Hippocampal formation (tissue), 2 donors: ENCODE results near the gene PLCZ1.
"Not testable (repeated sequence)": the region's sequence is repeated elsewhere in the genome, so short reads cannot be mapped to it uniquely, and the experiment has no call there.

ENCODE experiments used
- DNase-seq, 2 donors: peaks; one replicate each; lab custom pipeline; 2025; lab: John Stamatoyannopoulos, UW

The PLCZ1 gene, protein sequence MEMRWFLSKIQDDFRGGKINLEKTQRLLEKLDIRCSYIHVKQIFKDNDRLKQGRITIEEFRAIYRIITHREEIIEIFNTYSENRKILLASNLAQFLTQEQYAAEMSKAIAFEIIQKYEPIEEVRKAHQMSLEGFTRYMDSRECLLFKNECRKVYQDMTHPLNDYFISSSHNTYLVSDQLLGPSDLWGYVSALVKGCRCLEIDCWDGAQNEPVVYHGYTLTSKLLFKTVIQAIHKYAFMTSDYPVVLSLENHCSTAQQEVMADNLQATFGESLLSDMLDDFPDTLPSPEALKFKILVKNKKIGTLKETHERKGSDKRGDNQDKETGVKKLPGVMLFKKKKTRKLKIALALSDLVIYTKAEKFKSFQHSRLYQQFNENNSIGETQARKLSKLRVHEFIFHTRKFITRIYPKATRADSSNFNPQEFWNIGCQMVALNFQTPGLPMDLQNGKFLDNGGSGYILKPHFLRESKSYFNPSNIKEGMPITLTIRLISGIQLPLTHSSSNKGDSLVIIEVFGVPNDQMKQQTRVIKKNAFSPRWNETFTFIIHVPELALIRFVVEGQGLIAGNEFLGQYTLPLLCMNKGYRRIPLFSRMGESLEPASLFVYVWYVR

GRCh38 chr12:18737819-18738218 lies at the start of gene PLCZ1, which contains the start of gene CAPZA3:
Gene PLCZ1, minus strand, starts transcription at chr12:18738012. Its CDS starts 641 bp downstream, at chr12:18737371.
Gene CAPZA3, plus strand, starts transcription at chr12:18738119. Its CDS starts 150 bp downstream, at chr12:18738269.
- no peak for DNase-seq

GRCh38 chr12:18785465-18785864 lies 47.7 kb upstream of the PLCZ1 start:
- DNase-seq = not testable (repeated sequence)

DNA sequence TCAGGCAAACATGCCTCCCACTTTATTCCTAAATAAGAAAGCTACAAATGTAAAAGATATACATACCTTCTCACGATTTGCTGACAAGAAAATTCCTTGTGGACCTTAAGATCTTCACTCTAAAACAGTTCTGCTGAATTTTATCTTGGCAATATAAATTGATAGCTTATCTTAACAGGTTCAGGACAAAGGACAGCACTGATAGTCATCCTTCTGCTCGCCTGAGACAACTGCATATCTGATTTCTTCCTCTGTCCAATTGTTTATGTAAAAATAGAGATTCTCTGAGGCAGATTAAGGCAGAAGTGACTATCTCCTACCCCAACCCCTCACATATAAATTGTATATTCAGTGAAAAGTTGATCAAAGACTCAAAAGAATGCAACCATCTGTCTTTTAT lies 45.0 kb upstream of the PLCZ1 start:
- no peak for DNase-seq

DNA sequence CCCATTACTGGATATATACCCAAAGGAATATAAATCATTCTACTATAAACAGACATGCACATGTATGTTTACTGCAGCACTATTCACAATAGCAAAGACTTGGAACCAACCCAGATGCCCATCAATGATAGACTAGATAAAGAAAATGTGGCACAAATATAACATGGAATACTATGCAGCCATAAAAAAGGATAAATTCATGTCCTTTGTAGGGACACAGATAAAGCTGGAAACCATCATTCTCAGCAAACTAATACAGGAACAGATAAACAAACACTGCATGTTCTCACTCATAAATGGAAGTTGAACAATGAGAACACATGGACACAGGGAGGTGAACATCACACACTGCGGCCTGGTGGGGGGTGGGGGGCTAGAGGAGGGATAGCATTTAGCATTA lies 28.7 kb upstream of the PLCZ1 start:
- DNase-seq = not testable (repeated sequence)

DNA sequence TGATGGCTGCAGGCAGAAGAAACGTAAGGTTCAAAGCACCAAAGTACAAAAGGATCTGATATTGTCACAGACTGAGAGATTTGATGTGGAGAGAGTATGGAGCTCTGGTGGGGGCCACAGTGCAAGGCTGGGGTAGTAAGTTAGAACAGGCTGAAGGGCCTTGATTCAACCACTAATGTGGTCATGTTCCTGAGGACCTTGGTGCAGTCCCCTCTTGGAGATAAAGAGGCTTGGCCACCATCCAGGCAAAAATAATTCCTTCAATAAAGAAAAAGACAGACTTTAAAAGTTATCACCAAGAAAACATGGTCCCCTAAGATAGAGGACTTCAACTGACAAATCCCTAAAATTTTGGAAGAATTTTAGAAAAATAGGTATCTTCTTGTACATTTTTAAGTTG lies 17.5 kb upstream of the PLCZ1 start:
- DNase-seq = no peak

DNA sequence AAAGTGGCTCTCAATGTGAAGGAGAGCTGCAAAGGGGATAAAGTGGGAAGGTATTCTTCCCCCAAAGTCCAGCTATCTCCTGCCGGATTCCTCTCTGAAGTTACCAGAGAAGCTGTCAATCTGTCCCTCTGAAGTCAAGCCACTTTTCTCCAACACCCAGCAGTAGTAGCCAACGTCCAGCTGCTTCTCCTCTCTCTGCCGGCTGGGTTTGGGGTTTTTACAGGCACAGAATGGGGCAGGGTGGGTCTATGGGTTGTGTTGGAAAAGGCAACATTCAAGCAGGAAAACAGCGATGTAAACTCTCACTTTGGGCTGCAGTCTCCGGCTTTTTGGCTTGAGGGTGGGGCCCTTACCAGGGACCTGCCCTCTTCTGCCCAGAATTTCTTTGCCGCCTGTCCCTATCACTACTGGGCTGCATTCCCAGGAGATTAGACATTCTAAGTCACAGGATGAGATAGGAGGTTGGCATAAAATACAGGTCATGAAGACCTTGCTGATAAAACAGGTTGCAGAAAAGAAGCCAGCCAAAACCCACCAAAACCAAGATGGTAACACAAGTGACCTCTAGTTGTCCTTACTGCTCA lies 16.4 kb upstream of the PLCZ1 start:
- no peak for DNase-seq

GRCh38 chr12:18753481-18754123 lies 15.8 kb upstream of the PLCZ1 start:
- DNase-seq = no peak

DNA sequence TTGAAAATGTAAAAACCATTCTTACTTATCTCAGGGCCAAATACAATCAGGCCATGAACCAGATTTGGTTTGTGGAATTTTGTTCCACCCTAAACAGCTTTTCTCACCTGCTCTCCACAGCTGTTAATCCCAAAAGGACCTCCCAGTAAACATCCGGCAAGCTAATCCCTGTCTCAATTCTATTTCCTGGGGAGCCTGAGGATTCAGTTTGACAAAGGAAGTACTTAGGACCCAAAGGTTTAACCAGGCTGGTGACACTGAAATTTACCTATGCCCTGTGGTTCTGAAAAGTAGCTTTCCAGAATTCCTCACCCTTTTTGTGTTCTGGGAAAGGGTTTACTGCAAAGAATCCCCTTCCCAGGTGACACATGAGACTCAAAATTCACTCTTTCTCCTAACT lies 15.1 kb upstream of the PLCZ1 start:
- no peak for DNase-seq

DNA sequence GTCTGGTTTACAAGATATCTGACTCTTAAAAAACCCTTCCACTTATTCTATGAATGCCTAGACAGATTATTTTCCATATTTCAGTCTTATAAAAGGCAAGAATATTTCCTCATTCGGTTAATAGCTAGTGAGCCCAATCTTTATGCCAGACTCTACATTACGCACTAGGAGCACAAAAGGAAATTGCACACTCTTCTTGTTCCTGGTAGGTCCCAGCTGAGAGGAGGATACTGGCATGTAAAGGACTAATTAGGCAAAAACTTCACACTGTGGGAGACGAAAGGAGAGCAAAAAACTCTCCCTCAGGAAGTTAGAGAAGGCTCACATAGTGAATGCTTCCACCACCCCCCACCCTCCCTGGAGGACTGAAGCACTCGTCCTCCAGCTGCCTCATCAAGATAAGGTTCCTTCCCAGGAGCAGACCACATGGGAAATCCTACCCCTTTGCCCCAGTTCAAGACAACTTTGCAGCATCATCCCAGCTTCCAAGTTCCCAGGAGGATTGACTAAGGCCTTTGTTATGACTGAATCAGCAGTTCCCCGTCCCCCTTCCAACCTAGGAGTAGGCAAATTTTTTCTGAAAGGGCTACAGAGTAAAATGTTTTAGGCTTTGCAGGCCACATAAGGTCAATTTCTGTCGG lies 14.6 kb upstream of the PLCZ1 start:
- no peak for DNase-seq

DNA sequence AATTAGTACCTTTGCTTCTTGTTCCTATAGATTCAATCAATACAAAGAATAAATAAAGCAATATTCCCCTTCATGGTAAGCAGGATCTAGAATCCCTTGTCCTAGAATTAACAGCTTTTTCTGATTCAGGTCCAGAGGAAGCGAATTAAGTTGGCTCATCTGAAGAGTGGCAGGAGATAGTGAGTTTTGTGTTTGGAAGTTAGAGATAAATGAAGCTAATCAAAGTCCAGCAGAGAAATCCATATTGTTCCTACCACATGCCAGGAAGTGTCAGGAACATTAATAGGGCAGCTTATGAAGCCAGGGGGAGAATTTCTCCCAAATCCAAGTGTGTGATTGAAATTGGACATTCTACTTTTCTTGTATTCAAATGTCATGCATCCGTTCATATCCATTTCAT lies 14.1 kb upstream of the PLCZ1 start:
- no peak for DNase-seq

DNA sequence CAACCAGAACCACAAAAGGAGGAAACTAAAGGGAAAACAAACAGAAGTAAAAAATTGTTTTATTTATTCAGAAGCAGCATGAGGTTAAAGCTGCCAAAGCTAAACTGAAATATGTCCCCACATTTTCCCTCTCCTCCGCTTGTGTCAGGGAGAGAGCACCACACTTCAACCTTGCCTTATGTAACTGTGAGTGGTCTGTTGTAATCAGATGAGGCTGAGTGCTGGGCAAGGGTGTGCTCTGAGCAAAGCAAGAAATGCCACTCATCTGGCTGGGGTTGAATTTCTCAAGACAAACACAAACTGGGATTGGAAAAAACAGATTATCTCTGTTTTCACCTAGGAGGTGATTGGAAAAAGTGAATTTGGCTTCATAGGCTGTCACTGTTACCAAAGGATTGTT lies 12.3 kb upstream of the PLCZ1 start:
- DNase-seq = no peak

DNA sequence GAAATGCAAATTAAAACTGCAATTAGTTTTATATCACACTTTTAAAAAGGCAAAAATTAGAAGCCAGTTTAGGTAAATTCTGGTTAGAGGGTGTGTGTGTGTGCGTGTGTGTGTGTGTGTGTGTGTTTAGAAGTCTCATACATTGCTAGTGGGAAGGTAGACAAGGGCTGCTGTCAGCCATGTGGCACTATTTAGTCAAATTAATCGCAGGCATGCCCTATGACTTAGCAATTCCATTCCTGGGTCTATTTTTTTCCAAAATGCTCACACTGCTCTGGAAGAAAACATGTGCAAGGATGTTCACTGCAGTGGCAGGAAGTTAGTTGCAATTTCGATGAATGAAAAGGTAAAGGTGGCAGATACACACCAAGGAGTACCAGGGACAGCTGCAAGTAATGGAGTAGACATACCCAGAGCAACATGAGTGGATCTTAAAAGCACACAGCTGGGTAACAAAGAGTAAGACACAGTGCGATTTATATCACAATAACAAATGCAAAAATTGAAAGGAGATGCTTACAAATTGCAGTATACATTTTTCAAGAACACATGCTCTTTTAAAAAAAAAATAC lies 11.7 kb upstream of the PLCZ1 start:
- no peak for DNase-seq

DNA sequence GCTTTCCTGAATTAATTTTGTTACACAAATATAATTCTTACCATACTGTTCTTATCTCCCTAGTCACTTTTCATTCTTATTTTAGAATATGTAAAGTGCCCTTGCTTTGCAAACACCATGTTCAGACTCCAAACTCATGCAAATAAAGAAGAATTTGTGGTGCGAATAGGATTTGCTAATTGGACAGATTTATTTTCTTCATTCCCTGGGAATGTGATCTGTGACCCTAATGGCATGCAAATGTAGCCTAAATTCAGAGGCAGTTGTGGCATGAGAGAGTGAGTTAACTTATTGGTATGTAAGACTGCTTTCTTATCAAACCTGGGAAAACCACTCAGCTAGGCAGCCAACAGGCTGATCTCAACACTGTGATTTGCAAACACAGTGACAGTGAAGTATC lies 10.1 kb upstream of the PLCZ1 start:
- no peak for DNase-seq

DNA sequence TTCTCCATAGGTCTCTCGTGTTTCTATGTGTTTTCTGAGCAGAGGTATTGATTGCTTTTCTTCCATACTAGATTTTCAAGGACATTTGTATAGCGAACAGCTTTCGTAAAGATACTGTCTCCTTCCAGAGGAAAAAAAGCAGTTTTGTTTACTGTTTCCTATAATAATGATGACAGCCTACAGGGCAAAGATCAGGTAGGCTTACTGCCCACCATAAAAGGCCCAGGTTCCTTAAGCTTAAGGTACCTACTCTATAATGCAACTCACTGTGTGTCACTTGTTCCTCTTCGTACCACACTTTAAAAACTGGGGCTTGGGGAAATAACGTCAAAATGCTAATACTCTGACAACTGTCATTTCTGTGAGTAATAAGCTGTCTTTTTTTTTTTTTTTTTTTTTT lies 6.7 kb downstream of the PLCZ1 start:
- DNase-seq = no peak

DNA sequence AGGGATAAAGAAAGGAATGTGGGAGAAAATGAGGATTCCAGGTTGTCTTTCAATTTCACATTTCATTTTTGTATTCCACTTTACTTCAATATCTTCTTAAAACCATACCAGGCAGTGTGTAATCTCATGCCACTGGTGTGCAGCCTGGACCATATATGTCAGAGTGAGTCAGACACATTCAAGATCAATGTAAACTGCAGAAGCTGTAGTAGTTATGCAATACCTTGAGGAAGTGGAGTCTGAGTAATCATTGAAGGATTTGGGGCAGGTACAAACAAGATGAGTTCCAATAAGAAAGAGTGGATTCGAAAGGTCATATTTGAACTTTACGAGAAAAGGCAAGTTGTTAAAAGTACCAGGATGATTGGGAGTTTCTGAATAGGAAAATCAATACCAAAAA lies 14.1 kb downstream of the PLCZ1 start:
- DNase-seq = no peak

- no peak for DNase-seq
Measured at GRCh38 chr12:18721452-18721851, 16.4 kb downstream of the PLCZ1 start.

GRCh38 chr12:18720690-18721089 lies 17.1 kb downstream of the PLCZ1 start:
- no peak for DNase-seq

DNA sequence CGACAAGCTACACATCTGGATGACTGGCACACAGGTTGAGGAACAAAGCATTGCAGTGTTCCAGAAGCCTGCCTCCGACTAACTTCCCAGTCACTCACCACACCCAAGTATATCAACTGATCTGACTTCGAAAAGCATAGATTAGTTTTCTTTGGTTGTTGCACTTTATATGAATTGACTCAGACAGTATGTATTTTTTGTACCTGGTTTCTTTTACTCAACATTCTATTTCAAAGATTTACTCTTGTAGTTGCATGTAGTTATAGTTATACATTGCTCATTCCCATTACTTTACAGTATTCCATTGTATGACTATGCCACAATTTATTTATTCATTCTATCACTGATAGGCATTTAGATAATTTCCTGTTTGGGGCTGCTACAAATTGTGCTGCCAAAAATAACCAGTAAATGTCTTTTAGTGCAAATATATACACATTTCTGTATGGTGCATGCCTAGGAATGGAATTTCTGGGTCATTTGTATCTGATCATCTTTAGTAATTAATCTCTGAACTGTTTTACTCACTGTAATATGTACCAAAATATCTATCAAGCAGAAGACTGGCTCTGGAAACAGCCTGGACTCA lies 17.8 kb downstream of the PLCZ1 start:
- no peak for DNase-seq

DNA sequence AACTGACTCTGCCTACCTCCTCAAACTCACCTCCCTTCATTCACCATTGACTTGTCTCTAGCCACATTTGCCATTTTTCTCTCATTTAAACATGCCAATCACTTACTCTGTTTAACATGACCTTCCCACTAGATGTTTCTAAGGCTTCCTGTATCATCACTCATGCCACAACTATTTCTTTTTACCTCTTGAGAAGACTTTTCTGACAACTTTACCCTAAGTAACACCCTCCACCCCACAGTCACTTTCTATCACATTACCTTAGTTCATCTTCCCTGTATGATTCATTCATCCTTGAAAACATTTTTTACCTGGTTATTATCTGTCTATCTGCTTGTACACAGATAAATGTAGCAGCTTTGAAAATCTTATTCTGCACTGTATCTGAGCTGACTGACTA lies 19.4 kb downstream of the PLCZ1 start:
- DNase-seq = no peak

DNA sequence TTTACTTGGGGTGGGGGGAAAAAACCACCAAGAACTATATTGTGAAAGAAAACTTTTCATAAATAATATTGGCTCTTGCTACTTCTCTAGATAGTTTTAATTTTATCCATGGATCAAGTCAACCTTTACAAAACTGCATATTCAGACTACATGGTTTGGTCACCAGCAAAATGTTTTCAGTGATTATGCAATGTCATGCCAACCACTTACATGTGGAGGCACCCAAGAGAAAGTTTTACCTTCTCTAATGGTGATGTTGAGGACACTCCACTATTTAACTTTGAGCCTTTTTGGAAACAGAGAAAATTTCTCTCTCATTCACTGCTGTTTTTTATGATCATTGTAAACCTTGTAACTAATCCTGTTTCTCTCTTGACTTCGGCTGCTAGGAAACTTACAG lies 21.6 kb downstream of the PLCZ1 start:
- DNase-seq = no peak

DNA sequence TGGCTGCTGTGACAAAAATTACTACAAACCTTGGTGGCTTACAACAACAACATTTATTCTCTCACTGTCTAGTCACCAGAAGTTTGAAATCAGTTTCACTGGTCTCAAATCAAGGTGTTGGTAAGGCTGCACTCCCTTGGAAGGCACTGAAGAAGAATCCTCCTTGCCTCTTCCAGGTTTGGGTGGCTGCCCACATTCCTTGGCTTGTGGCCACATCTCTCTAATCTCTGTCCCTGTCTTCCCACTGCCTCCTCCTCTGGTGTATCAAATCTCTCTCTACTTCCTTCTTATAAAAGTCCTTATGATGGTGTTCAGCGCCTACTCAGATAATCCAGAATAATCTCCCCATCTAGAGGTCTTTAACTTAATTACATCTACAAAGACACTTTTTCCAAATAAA lies 31.0 kb downstream of the PLCZ1 start:
- DNase-seq = no peak
